B cell (primary cell): Measurements from ENCODE around the gene NOC4L. TPM values are rescaled to one million over a fixed set of nuclear protein-coding genes. Genes with fewer than 3 reads are reported as not detected.

Experiments
- ATAC-seq: fragments of 200-7000 bp; cut with Tn5 transposase; one replicate; pipeline ENCODE4 v1.10.0; 2021; ENCODE audit warnings: low read depth, mild to moderate bottlenecking, moderate number of reproducible peaks, moderate library complexity
- CTCF ChIA-PET: fragments of 350-600 bp; sonication (Branson Sonifier 250); formaldehyde crosslinking; loops from one replicate; lab custom pipeline; 2021; ENCODE audit warnings: antibody characterized with exemption, inconsistent platforms; lab: Charles Lee
- POLR2A ChIA-PET: fragments of 350-600 bp; sonication (Branson Sonifier 250); formaldehyde crosslinking; loops from one replicate; lab custom pipeline; 2021; ENCODE audit warnings: antibody characterized with exemption; lab: Charles Lee
- DNase-seq: peaks from one replicate; pipeline ENCODE4 v3.0.0; 2013
- H2AFZ ChIP-seq: 2 replicates; pipeline ENCODE4 v1.6.1; 2012; ENCODE audit warnings: mild to moderate bottlenecking, low read depth, low read length; ENCODE audit not compliant: insufficient read depth, poor library complexity, severe bottlenecking
- H3K27ac ChIP-seq, 2 donors: 1 replicate in 1 of 2; 2 replicates in 1 of 2; pipeline ENCODE4 v1.5.1; 2012 to 2013; ENCODE audit warnings: low read length in 2 of 2, mild to moderate bottlenecking in 2 of 2, moderate library complexity in 1 of 2
- H3K27me3 ChIP-seq, 4 experiments: fragments of 200-600 bp in 1 of 4; sonication (generic) in 1 of 4; replicated peaks in 1 of 4; 1 replicate in 2 of 4; 2 replicates in 2 of 4; pipeline versions ENCODE4 v1.6.1 to v1.7.0; 2013 to 2016; ENCODE audit warnings: low read length in 3 of 4, mild to moderate bottlenecking in 2 of 4, mixed read lengths in 1 of 4, moderate library complexity in 1 of 4; ENCODE audit not compliant: insufficient read depth in 4 of 4, control insufficient read depth in 3 of 4; ENCODE audit errors: control extremely low read depth in 1 of 4
- H3K36me3 ChIP-seq, 2 experiments: replicated peaks in 1 of 2; 1 replicate in 1 of 2; 2 replicates in 1 of 2; pipeline versions ENCODE4 v1.6.1 to v1.7.1; 2013; ENCODE audit warnings: low read length in 1 of 2; ENCODE audit not compliant: insufficient read depth in 2 of 2, control insufficient read depth in 1 of 2; ENCODE audit errors: control extremely low read depth in 1 of 2, extremely low read depth in 1 of 2
- H3K4me1 ChIP-seq, 2 donors: fragments of 200-600 bp in 1 of 2; sonication (generic) in 1 of 2; 1 replicate in 1 of 2; 2 replicates in 1 of 2; pipeline versions ENCODE4 v1.5.1 to v1.6.1; 2013 to 2017; ENCODE audit warnings: low read length in 2 of 2; ENCODE audit not compliant: control insufficient read depth in 2 of 2, insufficient read depth in 2 of 2
- H3K4me2 ChIP-seq: replicated peaks from 2 replicates; pipeline ENCODE3; 2012; ENCODE audit warnings: mild to moderate bottlenecking, low read depth, low read length; ENCODE audit not compliant: poor library complexity, severe bottlenecking
- H3K4me3 ChIP-seq, 5 experiments: fragments of 200-600 bp in 1 of 5; sonication (generic) in 1 of 5; 1 replicate in 3 of 5; 2 replicates in 2 of 5; pipeline versions ENCODE4 v1.5.1 to v1.7.0; 2011 to 2016; ENCODE audit warnings: low read length in 4 of 5, mild to moderate bottlenecking in 4 of 5, low read depth in 2 of 5, control low read depth in 1 of 5, moderate library complexity in 1 of 5; ENCODE audit not compliant: insufficient read depth in 1 of 5; ENCODE audit errors: control extremely low read depth in 1 of 5, extremely low read depth in 1 of 5
- H3K79me2 ChIP-seq: fragments of 200-600 bp; sonication (generic); one replicate; pipeline ENCODE4 v1.6.0; 2016; ENCODE audit warnings: low read length; ENCODE audit not compliant: control insufficient read depth, insufficient read depth
- H3K9ac ChIP-seq: fragments of 200-600 bp; sonication (generic); 2 replicates; pipeline ENCODE4 v1.6.1; 2017; ENCODE audit warnings: mild to moderate bottlenecking, low read length, moderate library complexity
- H3K9me3 ChIP-seq, 3 donors: one replicate each; pipeline versions ENCODE4 v1.6.1 to v1.7.1; 2013; ENCODE audit warnings: low read length in 2 of 3; ENCODE audit not compliant: control insufficient read depth in 2 of 3, insufficient read depth in 1 of 3; ENCODE audit errors: control extremely low read depth in 1 of 3
- H4K20me1 ChIP-seq: 2 replicates; pipeline ENCODE4 v1.6.0; 2012; ENCODE audit warnings: mild to moderate bottlenecking, low read length; ENCODE audit not compliant: insufficient read depth, control insufficient read depth, poor library complexity, severe bottlenecking
- H3K27ac Mint-ChIP-seq: one replicate; pipeline ENCODE4 v1.8.0; 2021; ENCODE audit warnings: mixed read lengths
- H3K27me3 Mint-ChIP-seq: one replicate; pipeline ENCODE4 v1.8.0; 2021; ENCODE audit warnings: mixed read lengths
- H3K4me1 Mint-ChIP-seq: one replicate; pipeline ENCODE4 v1.8.0; 2021; ENCODE audit warnings: mixed read lengths
- H3K4me3 Mint-ChIP-seq: one replicate; pipeline ENCODE4 v1.8.0; 2021; ENCODE audit warnings: mixed read lengths
- H3K9me3 Mint-ChIP-seq: one replicate; pipeline ENCODE4 v1.8.0; 2022; ENCODE audit warnings: mixed read lengths; ENCODE audit not compliant: insufficient read depth
- CTCF ChIP-seq: fragments of 200-600 bp; IDR thresholded peaks from one replicate; pipeline ENCODE4 v1.8.0; 2022; ENCODE audit warnings: antibody characterized with exemption, mild to moderate bottlenecking
- EZH2 ChIP-seq: IDR thresholded peaks from 2 replicates; pipeline ENCODE4 v1.6.1; 2012; ENCODE audit warnings: borderline replicate concordance, low read depth, mild to moderate bottlenecking, moderate library complexity, low read length; ENCODE audit not compliant: insufficient read depth, poor library complexity, severe bottlenecking
- WGBS: methylation state at CpG from one replicate; pipeline ENCODE4 v1.1.5; 2013; ENCODE audit warnings: missing lambda C conversion rate; ENCODE audit not compliant: insufficient coverage; 5-methylcytosine and 5-hydroxymethylcytosine counted together
- intact Hi-C: fragments of 100-400 bp; cut with micrococcal nuclease; formaldehyde crosslinking; loops from one replicate; pipeline ENCODE4 v1.10.0; 2022
- polyA plus RNA-seq: library from polyadenylated mRNA; depleted of rRNA; stranded (reverse); fragments of >200 nt; gene quantifications from 2 replicates; pipeline ENCODE4 v1.2.3, GENCODE V29; 2012
- total RNA-seq, 2 donors: library from RNA; stranded (reverse); fragments of 120-200 nt in 1 of 2; gene quantifications; 1 replicate in 1 of 2; 2 replicates in 1 of 2; pipeline versions ENCODE4 v1.2.3 to v1.2.4, GENCODE V29; 2013 to 2022

The NOC4L gene
- total and polyA plus RNA-seq, 2 donors (not counting 1 experiment from before 2014, with no cell fraction given), result 13.1 to 21.9 TPM

GRCh38 chr12:132137483-132138125, 6.7 kb upstream of the NOC4L start:
- DNase-seq (no peak), ATAC-seq (no peak)
- intact Hi-C loops, result no loop called here
- no peak overlapping the region for H3K4me3 ChIP-seq
- no peak overlapping the region for H3K9ac ChIP-seq
- H3K4me1 Mint-ChIP-seq, result peaks cover 1% of the 10 kb centered on the region
- H3K27ac ChIP-seq, result no peak overlapping the region
- 95% methylated on average over 7 of the region's 13 CpGs for WGBS
- peaks cover 12% of the 10 kb centered on the region for H3K79me2 ChIP-seq
- peaks cover 0 to 39% of the 10 kb centered on the region in 2 experiments for H3K36me3 ChIP-seq
- H4K20me1 ChIP-seq, result peaks cover 20% of the 10 kb centered on the region
- H3K4me3 Mint-ChIP-seq, result no peak overlapping the region
- no peaks in the 10 kb centered on the region for H3K9me3 ChIP-seq
- H2AFZ ChIP-seq, result no peak overlapping the region
- H3K4me1 ChIP-seq, result peaks cover under 1 to 2% of the 10 kb centered on the region in 2 donors
- H3K9me3 Mint-ChIP-seq, result no peaks in the 10 kb centered on the region
- H3K27me3 ChIP-seq, result no peaks in the 10 kb centered on the region
- CTCF ChIA-PET, result no interaction called here
- no peak overlapping the region for H3K27ac Mint-ChIP-seq
- no peak overlapping the region for H3K4me2 ChIP-seq
- H3K27me3 Mint-ChIP-seq, result no peaks in the 10 kb centered on the region
- POLR2A ChIA-PET, result no interaction called here
- no peak for TF ChIP-seq EZH2
- no peak for TF ChIP-seq CTCF
